Mammary epithelial cell (primary cell): ENCODE measurements around the gene LRBA.

ENCODE experiments used
- CTCF ChIP-seq, 2 donors: IDR thresholded peaks in 1 of 2; conservative IDR thresholded peaks in 1 of 2; 2 replicates each; pipeline ENCODE4 v1.5.1; 2011 to 2012; ENCODE audit warnings: inconsistent platforms in 2 of 2, low read length in 2 of 2, mild to moderate bottlenecking in 2 of 2, control low read depth in 1 of 2, low read depth in 1 of 2; ENCODE audit not compliant: insufficient read depth in 1 of 2; ENCODE audit errors: extremely low read depth in 1 of 2
- EZH2 ChIP-seq: IDR thresholded peaks from 2 replicates; pipeline ENCODE4 v1.6.1; 2012; ENCODE audit warnings: low read length, inconsistent platforms, borderline replicate concordance

- TF ChIP-seq CTCF (conservative IDR thresholded peaks at IDR 0.05 in 1 of 2, IDR thresholded peaks at IDR 0.05 in 1 of 2; ENCODE audit: extremely low read depth in 1 of 2, insufficient read depth in 1 of 2, low read depth in 1 of 2, low read length in 2 of 2) (no peak), EZH2 (no peak)
These were observed 567.7 kb downstream of the LRBA start for GRCh38 chr4:150447356-150447755.
